WERI-Rb-1 (cell line): ENCODE results near the gene PCNT.
"Not testable (repeated sequence)": the region's sequence is repeated elsewhere in the genome, so short reads cannot be mapped to it uniquely, and the experiment has no call there.

Source experiments
- DNase-seq: peaks from one replicate; pipeline ENCODE4 v3.0.0-alpha.2; 2020
- H3K27ac ChIP-seq: fragments of 250-450 bp; sonication (Bioruptor Pico); 2 replicates; pipeline ENCODE4 v1.5.1; 2020; ENCODE audit warnings: mild to moderate bottlenecking, moderate library complexity
- H3K27me3 ChIP-seq: fragments of 250-450 bp; sonication (Bioruptor Pico); 2 replicates; pipeline ENCODE4 v1.5.1; 2021; ENCODE audit warnings: mild to moderate bottlenecking, low read depth, moderate library complexity; ENCODE audit not compliant: insufficient read depth, severe bottlenecking
- H3K36me3 ChIP-seq: fragments of 250-450 bp; sonication (Bioruptor Pico); 2 replicates; pipeline ENCODE4 v1.5.1; 2020; ENCODE audit warnings: mild to moderate bottlenecking, moderate library complexity
- H3K4me3 ChIP-seq: 2 replicates; pipeline ENCODE4 v1.5.1; 2011; ENCODE audit warnings: low read depth, mild to moderate bottlenecking, control low read depth, low read length
- H3K9me3 ChIP-seq: fragments of 250-450 bp; sonication (Bioruptor Pico); 2 replicates; pipeline ENCODE4 v1.5.1; 2021; ENCODE audit warnings: mild to moderate bottlenecking, moderate library complexity; ENCODE audit not compliant: severe bottlenecking
- TF ChIP-seq, protein P1 (sequence below): IDR thresholded peaks from 2 replicates; pipeline ENCODE4 v1.5.1; 2011; ENCODE audit warnings: low read depth, mild to moderate bottlenecking, control low read depth, inconsistent platforms, low read length

PCNT gene

DNA sequence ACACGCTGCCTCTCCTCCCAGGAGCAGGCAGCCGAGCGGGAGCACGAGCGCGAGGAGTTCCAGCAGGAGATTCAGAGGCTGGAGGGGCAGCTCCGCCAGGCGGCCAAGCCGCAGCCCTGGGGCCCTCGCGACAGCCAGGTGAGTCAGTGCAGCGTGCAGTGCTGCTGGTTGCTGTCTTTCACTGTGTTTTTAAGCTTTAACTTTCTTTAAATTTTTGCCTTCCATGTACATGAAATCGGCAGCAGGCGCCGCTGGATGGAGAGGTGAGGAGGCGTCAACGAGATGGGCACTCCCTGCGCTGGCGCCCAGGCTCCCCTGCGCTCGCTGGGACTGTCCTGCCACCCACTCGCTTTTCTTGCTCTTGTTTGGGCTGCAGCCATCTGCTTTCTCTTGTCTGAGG, 74.0 kb downstream of the PCNT start:
- H3K9me3 ChIP-seq = no peaks in the 10 kb centered on the region
- H3K36me3 ChIP-seq = peaks cover 87% of the 10 kb centered on the region
- no peak overlapping the region for H3K27ac ChIP-seq
- DNase-seq = no peak
- H3K4me3 ChIP-seq = no peak overlapping the region
- H3K27me3 ChIP-seq = no peaks in the 10 kb centered on the region
- TF ChIP-seq, protein P1, sequence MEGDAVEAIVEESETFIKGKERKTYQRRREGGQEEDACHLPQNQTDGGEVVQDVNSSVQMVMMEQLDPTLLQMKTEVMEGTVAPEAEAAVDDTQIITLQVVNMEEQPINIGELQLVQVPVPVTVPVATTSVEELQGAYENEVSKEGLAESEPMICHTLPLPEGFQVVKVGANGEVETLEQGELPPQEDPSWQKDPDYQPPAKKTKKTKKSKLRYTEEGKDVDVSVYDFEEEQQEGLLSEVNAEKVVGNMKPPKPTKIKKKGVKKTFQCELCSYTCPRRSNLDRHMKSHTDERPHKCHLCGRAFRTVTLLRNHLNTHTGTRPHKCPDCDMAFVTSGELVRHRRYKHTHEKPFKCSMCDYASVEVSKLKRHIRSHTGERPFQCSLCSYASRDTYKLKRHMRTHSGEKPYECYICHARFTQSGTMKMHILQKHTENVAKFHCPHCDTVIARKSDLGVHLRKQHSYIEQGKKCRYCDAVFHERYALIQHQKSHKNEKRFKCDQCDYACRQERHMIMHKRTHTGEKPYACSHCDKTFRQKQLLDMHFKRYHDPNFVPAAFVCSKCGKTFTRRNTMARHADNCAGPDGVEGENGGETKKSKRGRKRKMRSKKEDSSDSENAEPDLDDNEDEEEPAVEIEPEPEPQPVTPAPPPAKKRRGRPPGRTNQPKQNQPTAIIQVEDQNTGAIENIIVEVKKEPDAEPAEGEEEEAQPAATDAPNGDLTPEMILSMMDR = no peak

DNA sequence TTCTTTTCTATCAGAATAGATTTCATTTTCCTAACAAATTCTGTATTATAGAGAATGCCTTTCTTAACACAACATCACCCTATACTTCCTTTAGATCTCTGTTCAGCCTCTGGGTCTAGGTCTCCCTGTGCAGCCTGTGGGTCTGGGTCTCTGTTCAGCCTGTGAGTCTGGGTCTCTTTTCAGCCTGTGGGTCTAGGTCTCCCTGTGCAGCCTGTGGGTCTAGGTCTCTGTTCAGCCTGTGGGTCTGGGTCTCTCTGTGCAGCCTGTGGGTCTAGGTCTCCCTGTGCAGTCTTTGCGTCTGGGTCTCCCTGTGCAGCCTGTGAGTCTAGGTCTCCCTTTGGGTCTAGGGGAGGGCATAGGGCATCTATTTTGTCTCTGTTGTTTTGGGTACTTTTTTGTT, 75.2 kb downstream of the PCNT start:
- TF ChIP-seq, protein P1 = no peak
- no peak for DNase-seq
- no peak overlapping the region for H3K4me3 ChIP-seq
- peaks cover 77% of the 10 kb centered on the region for H3K36me3 ChIP-seq
- no peaks in the 10 kb centered on the region for H3K9me3 ChIP-seq
- no peak overlapping the region for H3K27ac ChIP-seq
- no peaks in the 10 kb centered on the region for H3K27me3 ChIP-seq

DNA sequence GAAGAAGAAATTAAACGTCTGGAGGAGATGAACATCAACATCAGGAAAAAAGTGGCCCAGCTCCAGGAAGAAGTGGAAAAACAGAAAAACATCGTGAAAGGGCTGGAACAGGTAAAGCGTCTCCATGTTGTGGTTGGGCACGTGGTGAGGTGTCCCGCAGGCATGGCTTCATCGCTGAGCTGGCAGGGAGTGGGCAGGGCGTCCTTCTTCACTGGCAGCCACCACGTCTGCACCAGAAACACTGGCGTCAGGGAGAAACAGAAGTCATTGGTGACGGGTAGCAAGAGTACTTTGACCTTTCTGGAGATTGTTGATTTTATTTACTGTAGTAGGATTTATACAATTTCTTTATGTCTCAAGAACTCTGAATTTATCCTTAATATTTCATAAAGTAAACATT, 75.7 kb downstream of the PCNT start:
- H3K4me3 ChIP-seq = no peak overlapping the region
- H3K36me3 ChIP-seq = peaks cover 77% of the 10 kb centered on the region
- H3K27me3 ChIP-seq = no peaks in the 10 kb centered on the region
- H3K27ac ChIP-seq = no peak overlapping the region
- no peak for DNase-seq
- TF ChIP-seq, protein P1 = no peak
- H3K9me3 ChIP-seq = no peaks in the 10 kb centered on the region

DNA sequence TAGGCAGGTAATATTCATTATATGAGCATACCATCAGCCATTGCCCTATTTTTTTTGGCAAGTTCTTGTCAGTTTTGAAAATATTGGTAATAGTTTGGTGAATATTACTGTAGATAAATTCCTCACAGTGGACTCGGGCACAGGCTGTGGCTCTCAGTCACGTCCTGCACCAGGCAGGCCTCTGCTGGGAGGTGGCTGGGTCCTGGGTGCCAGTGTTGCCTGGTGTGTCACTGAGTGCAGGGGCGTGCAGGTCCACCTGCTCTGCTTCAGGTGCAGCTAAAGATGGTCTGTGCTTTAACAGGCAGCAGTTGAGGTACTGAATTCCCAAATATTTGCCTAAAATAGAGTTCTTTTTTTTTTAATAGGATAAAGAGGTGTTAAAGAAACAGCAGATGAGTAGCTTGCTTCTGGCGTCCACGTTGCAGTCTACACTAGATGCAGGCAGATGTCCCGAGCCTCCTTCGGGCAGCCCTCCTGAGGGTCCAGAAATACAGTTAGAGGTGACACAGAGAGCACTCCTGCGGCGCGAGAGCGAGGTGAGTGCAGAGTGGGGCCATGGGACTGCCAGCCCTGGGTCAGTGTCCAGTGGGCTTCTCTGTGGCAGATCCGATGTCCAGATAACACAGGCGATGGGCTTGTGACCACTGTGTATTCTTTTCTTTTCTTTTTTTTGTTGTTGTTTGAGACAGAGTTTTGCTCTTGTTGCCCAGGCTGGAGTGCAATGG, 77.4 kb downstream of the PCNT start:
- TF ChIP-seq, protein P1 = no peak
- peaks cover 80% of the 10 kb centered on the region for H3K36me3 ChIP-seq
- no peaks in the 10 kb centered on the region for H3K9me3 ChIP-seq
- no peaks in the 10 kb centered on the region for H3K27me3 ChIP-seq
- no peak overlapping the region for H3K4me3 ChIP-seq
- DNase-seq = no peak
- H3K27ac ChIP-seq = no peak overlapping the region

DNA sequence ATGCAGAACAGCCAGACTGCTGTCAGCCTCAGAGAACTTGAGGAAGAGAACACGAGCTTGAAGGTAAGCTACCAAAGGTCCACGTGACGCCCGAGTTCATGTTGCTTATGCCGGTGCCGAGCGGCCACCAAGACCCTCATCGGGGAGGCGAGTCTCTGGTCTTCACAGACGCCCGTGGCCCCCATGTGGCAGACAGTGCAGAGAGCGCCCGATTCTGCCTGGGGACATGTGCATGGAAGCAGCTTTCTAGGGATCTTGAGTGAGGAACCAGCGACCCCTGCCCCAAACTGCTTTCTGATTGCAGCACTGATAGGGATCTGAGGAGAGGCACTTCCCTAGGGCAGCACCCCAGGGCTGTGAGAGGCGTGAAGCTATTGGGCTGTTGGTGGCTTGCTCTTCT, 78.5 kb downstream of the PCNT start:
- peaks cover 76% of the 10 kb centered on the region for H3K36me3 ChIP-seq
- no peaks in the 10 kb centered on the region for H3K27me3 ChIP-seq
- H3K27ac ChIP-seq = no peak overlapping the region
- peak; percentile 38 for DNase-seq
- H3K4me3 ChIP-seq = no peak overlapping the region
- H3K9me3 ChIP-seq = no peaks in the 10 kb centered on the region
- TF ChIP-seq, protein P1 = no peak

DNA sequence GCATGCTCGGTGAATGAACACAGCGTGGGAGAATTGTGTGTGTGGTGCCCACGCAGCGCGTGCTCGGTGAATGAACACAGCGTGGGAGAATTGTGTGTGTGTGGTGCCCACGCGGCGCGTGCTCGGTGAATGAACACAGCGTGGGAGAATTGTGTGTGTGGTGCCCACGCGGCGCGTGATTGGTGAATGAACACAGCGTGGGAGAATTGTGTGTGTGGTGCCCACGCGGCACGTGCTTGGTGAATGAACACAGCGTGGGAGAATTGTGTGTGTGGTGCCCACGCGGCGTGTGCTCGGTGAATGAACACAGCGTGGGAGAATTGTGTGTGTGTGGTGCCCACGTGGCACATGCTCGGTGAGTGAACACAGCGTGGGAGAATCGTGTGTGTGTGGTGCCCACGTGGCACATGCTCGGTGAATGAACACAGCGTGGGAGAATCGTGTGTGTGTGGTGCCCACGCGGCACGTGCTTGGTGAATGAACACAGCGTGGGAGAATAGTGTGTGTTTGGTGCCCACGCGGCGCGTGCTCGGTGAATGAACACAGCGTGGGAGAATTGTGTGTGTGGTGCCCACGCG, 79.4 kb downstream of the PCNT start:
- not testable (repeated sequence) for H3K9me3 ChIP-seq, H3K4me3 ChIP-seq, H3K27me3 ChIP-seq, H3K27ac ChIP-seq, DNase-seq
- H3K36me3 ChIP-seq = peaks cover 71% of the 10 kb centered on the region
